ENCODE results near the gene C10orf71. TPM values are rescaled to one million over a fixed set of nuclear protein-coding genes. Genes with fewer than 3 reads are reported as not detected.

The C10orf71 gene
- total RNA-seq, 1 experiment from 2014 or later = not detected

DNA sequence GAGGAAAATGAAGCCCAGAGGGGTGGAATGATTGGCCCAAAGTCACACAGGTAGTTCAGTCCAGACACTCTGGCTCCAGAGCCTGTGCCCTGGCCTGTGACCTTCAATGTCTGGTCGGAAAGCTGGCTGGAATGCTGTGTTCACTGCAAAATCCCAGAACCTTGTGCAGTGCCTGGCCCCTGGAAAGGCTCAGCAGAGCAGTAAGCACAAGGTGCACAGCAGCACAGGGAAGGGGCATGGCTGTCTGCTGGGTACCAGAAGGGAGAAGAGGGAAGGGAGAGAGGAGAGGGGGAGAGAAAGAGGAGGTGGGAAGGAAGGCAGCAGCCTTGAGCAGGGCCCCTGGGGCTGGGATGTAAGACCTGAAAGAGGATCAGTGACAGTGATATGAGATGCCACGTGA is 28.4 kb upstream of the C10orf71 start:
- Mint-ChIP-seq H3K36me3 (ENCODE audit: insufficient read depth, unreplicated experiment) (no peaks in the 10 kb centered on the region), H3K27ac (ENCODE audit: unreplicated experiment) (no peak overlapping the region), H3K27me3 (ENCODE audit: unreplicated experiment) (peaks cover 73% of the 10 kb centered on the region), H3K4me3 (ENCODE audit: low read depth, unreplicated experiment) (no peak overlapping the region), H3K9me3 (ENCODE audit: low read depth, unreplicated experiment) (peaks cover 9% of the 10 kb centered on the region), H3K4me1 (ENCODE audit: low read depth, unreplicated experiment) (no peaks in the 10 kb centered on the region)
- no peak for DNase-seq
- intact Hi-C loops (cut with micrococcal nuclease; ENCODE audit: unreplicated experiment) = no loop called here
- CTCF ChIA-PET = no interaction called here
- no TSS peak for BruUV-seq (replicated peaks)
- TF ChIP-seq CTCF (IDR thresholded peaks at IDR 0.05; ENCODE audit: unreplicated experiment) = no peak

GRCh38 chr10:49271346-49271745 is 27.6 kb upstream of the C10orf71 start:
- CTCF ChIA-PET = no interaction called here
- Mint-ChIP-seq H3K27ac (ENCODE audit: unreplicated experiment) (no peak overlapping the region), H3K27me3 (ENCODE audit: unreplicated experiment) (peaks cover 80% of the 10 kb centered on the region), H3K4me1 (ENCODE audit: low read depth, unreplicated experiment) (no peaks in the 10 kb centered on the region), H3K4me3 (ENCODE audit: low read depth, unreplicated experiment) (no peak overlapping the region), H3K36me3 (ENCODE audit: insufficient read depth, unreplicated experiment) (no peaks in the 10 kb centered on the region), H3K9me3 (ENCODE audit: low read depth, unreplicated experiment) (peaks cover 3% of the 10 kb centered on the region)
- no peak for TF ChIP-seq CTCF (IDR thresholded peaks at IDR 0.05; ENCODE audit: unreplicated experiment)
- BruUV-seq (replicated peaks) = no TSS peak
- no peak for DNase-seq
- intact Hi-C loops (cut with micrococcal nuclease; ENCODE audit: unreplicated experiment) = no loop called here

GRCh38 chr10:49272251-49273081 is 26.5 kb upstream of the C10orf71 start:
- DNase-seq = no peak
- no peak overlapping the region for H3K4me3 Mint-ChIP-seq (ENCODE audit: low read depth, unreplicated experiment)
- no peak overlapping the region for H3K27ac Mint-ChIP-seq (ENCODE audit: unreplicated experiment)
- H3K4me1 Mint-ChIP-seq (ENCODE audit: low read depth, unreplicated experiment) = no peaks in the 10 kb centered on the region
- CTCF ChIA-PET = no interaction called here
- intact Hi-C loops (cut with micrococcal nuclease; ENCODE audit: unreplicated experiment) = no loop called here
- TF ChIP-seq CTCF (IDR thresholded peaks at IDR 0.05; ENCODE audit: unreplicated experiment) = no peak
- no peaks in the 10 kb centered on the region for H3K36me3 Mint-ChIP-seq (ENCODE audit: insufficient read depth, unreplicated experiment)
- peaks cover 91% of the 10 kb centered on the region for H3K27me3 Mint-ChIP-seq (ENCODE audit: unreplicated experiment)
- peaks cover under 1% of the 10 kb centered on the region for H3K9me3 Mint-ChIP-seq (ENCODE audit: low read depth, unreplicated experiment)
- no TSS peak for BruUV-seq (replicated peaks)

GRCh38 chr10:49273082-49273465 is 25.9 kb upstream of the C10orf71 start:
- Mint-ChIP-seq H3K4me3 (ENCODE audit: low read depth, unreplicated experiment) (no peak overlapping the region), H3K27ac (ENCODE audit: unreplicated experiment) (no peak overlapping the region), H3K4me1 (ENCODE audit: low read depth, unreplicated experiment) (no peaks in the 10 kb centered on the region), H3K27me3 (ENCODE audit: unreplicated experiment) (peaks cover 97% of the 10 kb centered on the region), H3K36me3 (ENCODE audit: insufficient read depth, unreplicated experiment) (no peaks in the 10 kb centered on the region), H3K9me3 (ENCODE audit: low read depth, unreplicated experiment) (no peaks in the 10 kb centered on the region)
- no peak for TF ChIP-seq CTCF (IDR thresholded peaks at IDR 0.05; ENCODE audit: unreplicated experiment)
- intact Hi-C loops (cut with micrococcal nuclease; ENCODE audit: unreplicated experiment) = no loop called here
- DNase-seq = no peak
- no TSS peak for BruUV-seq (replicated peaks)
- CTCF ChIA-PET = no interaction called here
